ENCODE measurements around the gene UBR3. TPM values are rescaled to one million over a fixed set of nuclear protein-coding genes. Genes with fewer than 3 reads are reported as not detected.
"Not testable (repeated sequence)": the region's sequence is repeated elsewhere in the genome, so short reads cannot be mapped to it uniquely, and the experiment has no call there.

The UBR3 gene
- total RNA-seq, 1 experiment from 2014 or later: 17.1 TPM

- DNase-seq (ENCODE audit: low spot score): no peak
These were observed 5.2 kb upstream of the UBR3 start for GRCh38 chr2:169822036-169822435.

GRCh38 chr2:169822785-169823392 is 4.4 kb upstream of the UBR3 start:
- DNase-seq (ENCODE audit: low spot score): no peak

GRCh38 chr2:169823996-169824372 is 3.3 kb upstream of the UBR3 start:
- no peak for DNase-seq (ENCODE audit: low spot score)

GRCh38 chr2:169824373-169825333 is 2.6 kb upstream of the UBR3 start, which contains the start of gene METTL5:
Gene METTL5, minus strand, starts transcription at chr2:169824905. Its CDS starts 308 bp downstream, at chr2:169824597.
- peak; percentile 70 for DNase-seq (ENCODE audit: low spot score)

- DNase-seq (ENCODE audit: low spot score): peak; percentile 25
These were observed 1.0 kb downstream of the UBR3 start for GRCh38 chr2:169828141-169828811.

- DNase-seq (ENCODE audit: low spot score): no peak
These were observed 7.1 kb downstream of the UBR3 start for GRCh38 chr2:169834401-169834800.

- DNase-seq (ENCODE audit: low spot score): no peak
These were observed 11.7 kb downstream of the UBR3 start for GRCh38 chr2:169838743-169839489.

- DNase-seq (ENCODE audit: low spot score): no peak
These were observed 12.9 kb downstream of the UBR3 start for GRCh38 chr2:169839954-169840746.

GRCh38 chr2:169840747-169841142 is 13.5 kb downstream of the UBR3 start:
- no peak for DNase-seq (ENCODE audit: low spot score)

GRCh38 chr2:169841625-169842024 is 14.4 kb downstream of the UBR3 start:
- DNase-seq (ENCODE audit: low spot score): not testable (repeated sequence)

GRCh38 chr2:169845016-169845415 is 17.8 kb downstream of the UBR3 start:
- no peak for DNase-seq (ENCODE audit: low spot score)

- not testable (repeated sequence) for DNase-seq (ENCODE audit: low spot score)
These were observed 21.9 kb downstream of the UBR3 start for GRCh38 chr2:169848959-169849693.

GRCh38 chr2:169849710-169850109 is 22.5 kb downstream of the UBR3 start:
- no peak for DNase-seq (ENCODE audit: low spot score)

GRCh38 chr2:169853041-169853668 is 25.9 kb downstream of the UBR3 start:
- DNase-seq (ENCODE audit: low spot score): no peak

GRCh38 chr2:169855281-169856258 is 28.3 kb downstream of the UBR3 start:
- not testable (repeated sequence) for DNase-seq (ENCODE audit: low spot score)

GRCh38 chr2:169859423-169859822 is 32.2 kb downstream of the UBR3 start:
- DNase-seq (ENCODE audit: low spot score): no peak

- DNase-seq (ENCODE audit: low spot score): no peak
These were observed 32.9 kb downstream of the UBR3 start for GRCh38 chr2:169860149-169860548.

GRCh38 chr2:169862816-169863215 is 35.6 kb downstream of the UBR3 start:
- DNase-seq (ENCODE audit: low spot score): no peak

All from H4 (cell line).